GM21528 (cell line): ENCODE results near the gene DENND1B.

Experiments used
- ATAC-seq: cut with Tn5 transposase; IDR thresholded peaks from one replicate; pipeline ENCODE4 v1.9.1; 2021; ENCODE audit warnings: mild to moderate bottlenecking, moderate library complexity; ENCODE audit not compliant: unreplicated experiment, low FRiP score

The DENND1B gene

DNA sequence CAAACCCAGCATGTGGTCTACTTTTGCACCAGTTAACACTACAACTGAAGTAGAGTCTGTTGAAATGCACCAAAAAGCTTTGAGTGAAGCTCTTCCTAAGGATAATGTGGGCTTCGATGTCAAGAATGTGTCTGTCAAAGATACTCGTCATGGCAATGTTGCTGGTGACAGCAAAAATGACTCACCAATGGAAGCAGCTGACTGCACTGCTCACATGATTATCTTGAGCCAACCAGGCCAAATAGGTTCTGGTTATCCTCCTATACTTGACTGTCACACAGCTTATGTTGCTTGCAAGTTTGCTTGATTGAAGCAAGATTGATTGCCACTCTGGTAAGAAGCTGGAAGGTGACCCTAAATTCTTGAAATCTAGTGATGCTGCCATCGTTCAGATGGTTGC is 85.2 kb downstream of the DENND1B start:
- ATAC-seq: no peak

DNA sequence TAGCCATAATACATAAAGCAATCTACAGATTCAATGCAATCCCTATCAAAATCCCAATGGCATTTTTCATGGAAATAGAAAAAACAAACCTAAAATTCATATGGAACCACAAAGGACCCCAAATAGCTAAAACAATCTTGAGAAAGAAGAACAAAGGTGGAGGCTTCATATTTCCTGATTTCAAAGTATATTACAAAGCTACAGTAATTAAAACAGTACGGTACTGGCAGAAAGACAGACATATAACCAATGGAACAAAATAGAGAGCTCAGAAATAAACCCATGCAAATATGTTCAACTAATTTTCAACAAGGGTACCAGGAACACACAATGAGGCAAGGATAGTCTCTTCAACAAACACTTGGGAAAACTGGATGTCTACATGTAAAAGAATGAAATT is 87.0 kb downstream of the DENND1B start:
- ATAC-seq: no peak

DNA sequence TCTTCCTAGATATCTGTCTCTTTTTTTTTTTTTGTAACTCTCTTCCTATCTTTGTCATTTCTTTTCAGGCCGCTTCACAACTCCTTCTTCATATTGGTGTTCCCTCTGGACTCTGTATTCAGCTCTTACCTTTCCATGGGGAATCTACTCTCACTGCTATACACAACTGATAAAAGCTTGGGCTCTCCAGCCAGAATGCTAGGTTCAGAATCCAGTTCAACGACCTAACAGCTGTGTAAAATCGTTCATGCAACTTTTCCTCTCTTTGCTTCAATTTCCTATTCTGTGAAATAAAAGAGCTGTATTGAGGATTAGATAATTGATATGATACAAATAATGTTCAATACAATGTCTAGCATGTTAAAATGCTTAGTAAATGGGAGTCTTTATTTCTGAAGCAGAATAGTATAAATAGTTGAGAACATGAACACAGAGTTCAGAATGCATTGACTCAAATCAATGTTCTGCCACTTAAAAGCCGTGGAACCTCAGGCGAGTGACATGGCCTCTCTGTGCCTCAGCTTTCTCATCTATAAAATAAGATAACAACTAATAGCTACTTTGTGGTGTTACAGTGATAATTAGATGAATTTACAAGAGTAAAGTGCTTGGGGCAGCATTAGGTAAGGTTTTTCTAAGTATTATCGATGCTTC is 88.5 kb downstream of the DENND1B start:
- no peak for ATAC-seq

DNA sequence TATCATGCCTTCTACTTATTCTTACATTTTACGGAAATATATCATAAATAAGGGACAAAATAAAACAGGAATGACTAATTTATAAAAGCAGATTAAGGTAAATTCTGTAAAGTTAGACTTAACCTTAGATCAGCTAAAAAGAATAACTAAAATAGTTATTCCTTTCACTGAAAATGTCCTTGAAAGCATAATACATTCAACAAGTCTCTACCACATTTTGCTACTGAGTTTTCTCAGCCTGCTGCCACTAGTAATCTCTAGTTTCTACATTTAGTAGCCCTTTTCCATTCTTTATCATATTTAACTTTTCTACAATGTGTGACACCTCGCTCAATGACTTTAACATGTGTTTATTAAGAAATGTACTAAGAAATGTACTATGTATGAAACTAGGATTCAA is 89.0 kb downstream of the DENND1B start:
- no peak for ATAC-seq

DNA sequence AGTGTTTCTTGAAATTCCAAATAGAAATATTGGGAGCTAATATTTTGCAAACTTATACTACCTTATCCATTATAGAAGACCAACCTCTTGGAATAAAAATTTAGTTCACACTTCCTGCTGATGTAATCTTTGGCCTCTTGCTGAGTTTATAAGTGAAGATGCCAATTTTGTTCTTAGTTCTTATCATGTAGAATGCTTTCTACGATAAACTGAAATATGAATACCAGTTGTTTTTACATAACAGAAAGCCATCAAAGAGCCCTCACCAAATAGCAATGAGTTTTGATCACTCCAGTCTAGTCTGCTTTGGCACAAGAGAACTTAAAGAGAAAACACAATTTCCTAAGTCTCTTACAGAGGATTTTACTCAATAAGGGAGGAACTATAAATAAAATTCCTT is 89.5 kb downstream of the DENND1B start:
- no peak for ATAC-seq

DNA sequence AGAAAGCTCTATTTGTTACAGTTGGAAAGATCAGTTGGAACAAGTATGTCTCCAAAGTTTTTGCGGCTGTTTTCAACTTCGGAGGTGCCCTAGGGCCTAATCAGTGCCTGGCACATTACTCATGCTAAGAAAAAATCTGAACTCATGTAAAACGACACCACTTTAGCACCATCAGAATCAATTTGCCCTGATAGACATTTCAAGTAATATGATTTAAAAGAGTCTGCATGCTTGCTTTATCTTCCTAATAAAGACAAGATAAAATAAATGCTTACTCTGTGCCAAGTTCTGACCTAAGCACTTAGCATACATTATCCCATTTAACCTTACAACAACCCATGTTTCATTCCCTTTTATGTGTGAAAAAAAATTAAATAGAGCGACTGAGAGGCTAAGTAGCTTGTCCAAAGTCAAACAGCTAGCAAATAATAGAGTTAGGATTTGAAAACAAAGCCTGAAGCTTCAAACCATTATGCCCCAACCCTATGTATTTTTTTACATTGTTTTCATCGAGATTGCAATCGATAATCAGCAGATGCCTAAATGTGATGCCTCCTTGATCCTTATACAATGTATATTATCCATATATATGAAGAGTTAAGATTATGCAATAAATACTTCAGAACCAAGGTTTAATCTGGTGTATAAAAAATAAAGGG is 91.3 kb downstream of the DENND1B start:
- no peak for ATAC-seq

DNA sequence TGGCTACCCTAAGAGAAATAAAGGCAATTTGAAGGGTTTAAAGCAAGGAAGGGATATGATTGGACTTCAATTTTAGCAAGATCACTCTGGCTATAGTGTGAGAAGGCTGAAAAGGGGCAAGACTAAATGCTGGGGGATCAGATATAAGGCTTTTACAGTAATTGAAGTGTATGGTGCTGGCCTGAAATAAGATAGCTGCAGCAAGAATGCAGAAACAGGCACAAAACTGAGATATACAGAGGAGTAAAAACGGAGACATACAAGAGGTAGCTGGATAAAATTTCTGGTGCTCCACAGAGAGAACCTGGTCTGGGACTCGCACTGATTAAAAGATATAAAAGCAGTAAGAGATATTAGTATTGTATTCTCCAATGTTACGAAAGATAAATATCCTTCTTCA is 92.0 kb downstream of the DENND1B start:
- no peak for ATAC-seq

DNA sequence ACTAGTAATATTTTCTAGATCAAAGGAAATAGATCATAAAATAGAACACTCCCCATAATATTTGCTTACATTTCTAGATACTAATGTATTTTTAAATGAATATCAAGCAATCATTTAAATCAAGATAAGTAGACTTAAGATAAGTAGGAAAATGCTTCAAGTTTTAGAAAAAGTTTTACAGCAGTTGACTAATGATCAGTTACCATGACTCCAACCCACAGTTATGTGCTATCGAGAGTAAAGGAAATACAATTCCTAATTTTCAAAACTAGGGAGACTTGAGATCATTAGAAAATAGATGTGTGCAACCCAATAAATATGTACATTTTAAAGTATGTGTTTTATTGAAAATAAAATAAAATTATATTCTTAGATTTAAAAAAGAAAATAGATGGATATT is 95.0 kb downstream of the DENND1B start:
- ATAC-seq: no peak

DNA sequence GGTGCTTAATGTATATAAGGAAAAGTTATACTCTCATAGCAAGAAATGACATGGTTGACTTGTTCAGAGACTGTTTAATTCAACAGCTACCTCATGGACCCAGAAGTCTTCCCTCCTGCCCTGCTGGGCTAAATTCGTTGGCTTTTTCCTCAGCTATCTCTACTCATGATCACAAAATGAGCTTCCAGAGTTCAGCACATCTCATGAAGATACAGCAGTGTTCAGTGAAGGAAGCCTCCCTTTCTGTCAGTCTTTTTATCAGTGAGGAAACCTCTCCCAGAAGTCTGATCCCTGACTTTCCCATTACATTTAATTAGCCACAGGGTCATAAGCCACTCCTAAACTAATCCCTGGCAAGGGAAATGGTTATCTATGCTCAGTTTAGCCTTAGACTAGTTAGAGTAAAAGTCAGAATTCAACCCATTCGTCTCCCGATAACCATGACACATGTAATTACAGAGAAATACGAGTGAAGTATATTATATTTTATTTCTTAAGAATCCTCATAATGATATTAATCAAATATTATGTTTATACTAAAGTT is 97.5 kb downstream of the DENND1B start:
- ATAC-seq: no peak

DNA sequence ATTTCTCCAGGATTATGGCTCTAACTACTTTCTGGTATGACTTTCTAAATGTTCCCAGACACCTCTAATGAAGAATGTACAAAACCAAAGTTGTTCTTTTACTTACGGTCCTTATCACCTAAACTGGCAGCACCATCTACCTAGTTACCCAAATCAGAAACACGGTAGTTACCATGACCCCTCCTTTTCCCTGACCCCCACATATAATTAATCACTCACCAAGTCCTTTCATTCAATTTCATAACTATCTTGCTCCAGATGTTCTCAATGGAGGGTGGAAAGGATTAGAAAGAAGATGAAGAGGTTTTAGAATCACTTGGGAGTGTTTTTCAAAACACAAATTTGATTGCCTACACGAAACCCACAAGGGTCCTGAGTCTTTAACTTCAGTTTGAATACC is 98.0 kb downstream of the DENND1B start:
- no peak for ATAC-seq

DNA sequence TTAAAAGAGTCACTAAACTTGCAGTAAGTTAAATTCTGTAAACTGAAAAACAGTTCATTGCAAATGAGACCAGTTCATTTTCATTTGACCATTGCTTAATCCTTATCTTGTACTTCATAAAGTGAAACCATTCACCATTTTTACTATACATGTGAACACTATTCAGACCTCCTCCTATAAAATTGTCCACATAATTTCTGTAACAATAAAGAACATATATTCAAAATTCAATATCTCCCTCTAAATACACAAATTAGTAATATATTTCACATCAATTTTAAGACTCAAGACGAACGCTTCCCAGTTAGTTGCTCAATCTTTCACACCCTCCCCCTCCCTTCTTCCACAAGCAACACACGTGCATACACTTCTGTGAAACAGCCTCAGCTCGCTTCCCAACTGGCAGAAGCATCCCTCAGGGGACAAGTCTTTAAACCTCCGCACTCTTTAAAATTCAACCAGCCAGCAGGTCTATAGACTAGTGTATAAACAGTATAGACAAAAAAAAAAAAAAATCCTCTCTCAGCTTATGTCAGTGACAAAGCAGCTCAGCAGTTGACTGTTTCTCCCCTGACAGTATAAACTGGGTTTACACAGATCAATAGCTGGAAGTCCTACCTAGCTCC is 99.6 kb downstream of the DENND1B start:
- ATAC-seq: no peak

DNA sequence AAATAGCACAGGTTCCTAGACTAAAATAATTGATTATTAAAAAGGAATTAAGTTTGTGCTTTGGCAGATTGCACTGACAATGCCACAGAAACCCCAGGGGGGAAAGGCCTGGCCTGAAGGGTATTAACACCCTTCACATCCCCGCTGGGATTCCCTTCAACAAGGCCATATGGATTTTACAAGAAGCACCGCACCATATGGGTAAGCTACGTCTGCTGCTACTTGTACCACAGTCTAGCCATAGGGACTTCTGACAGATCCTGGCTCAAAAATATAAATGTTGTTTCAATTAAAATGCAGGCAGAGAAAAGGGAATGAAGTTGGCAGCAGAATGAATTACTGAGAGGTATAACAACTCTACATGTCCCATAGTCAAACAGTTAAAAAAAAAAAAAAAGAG is 101.0 kb downstream of the DENND1B start:
- no peak for ATAC-seq

DNA sequence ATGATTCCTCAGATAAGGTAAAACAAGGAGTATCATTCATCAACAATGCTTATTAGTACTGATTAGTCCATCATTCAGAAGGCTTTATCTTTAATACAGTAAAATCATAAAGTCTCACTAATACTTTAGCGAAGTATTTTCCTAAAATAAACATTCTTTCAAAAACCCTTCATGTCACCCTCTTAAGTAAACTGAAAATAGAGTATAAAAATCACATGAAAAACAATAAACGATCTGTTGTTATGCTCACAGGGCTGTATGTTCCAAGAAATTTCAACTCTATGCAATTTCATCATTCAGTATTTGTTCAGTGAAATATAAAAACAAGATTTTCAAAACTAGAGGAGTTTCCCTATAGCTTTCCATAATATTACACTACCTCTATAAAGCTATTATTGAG is 102.0 kb downstream of the DENND1B start:
- no peak for ATAC-seq

DNA sequence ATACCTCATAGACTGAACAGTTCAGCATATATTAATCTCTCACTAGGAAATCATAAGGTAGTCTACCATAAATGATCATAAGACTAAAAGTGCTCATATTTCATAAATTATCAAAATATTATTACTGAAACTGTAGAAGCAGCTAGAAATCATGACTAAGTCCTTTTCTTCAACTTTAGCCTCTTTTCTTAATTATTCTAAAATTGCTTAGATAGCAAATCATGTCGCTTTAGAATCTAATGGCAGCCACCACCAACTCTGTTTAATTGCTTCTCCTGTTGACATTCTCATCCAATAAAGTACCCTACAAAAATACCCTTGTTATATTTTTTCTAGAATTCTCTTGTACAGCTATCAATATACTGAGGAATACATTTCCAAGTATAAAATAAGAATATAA is 102.9 kb downstream of the DENND1B start:
- no peak for ATAC-seq

DNA sequence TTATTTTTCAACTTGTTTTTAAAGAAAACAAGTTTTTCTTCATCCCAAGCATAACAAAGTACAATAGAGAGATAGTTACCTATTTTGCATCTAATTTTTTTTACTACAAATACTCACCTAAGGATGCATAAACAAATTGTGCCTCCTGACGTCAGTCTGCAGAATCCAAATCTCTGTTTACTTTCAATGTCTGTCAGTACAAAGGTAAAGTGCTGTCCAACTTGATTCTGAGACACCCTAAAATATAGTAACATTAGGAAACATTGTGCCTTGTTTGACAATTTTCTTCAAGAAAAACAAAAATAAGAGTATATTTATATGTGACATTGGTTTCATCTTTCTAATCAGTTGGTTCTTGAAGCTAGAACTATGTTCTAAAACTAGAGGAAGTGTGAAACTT is 103.4 kb downstream of the DENND1B start:
- ATAC-seq: no peak

DNA sequence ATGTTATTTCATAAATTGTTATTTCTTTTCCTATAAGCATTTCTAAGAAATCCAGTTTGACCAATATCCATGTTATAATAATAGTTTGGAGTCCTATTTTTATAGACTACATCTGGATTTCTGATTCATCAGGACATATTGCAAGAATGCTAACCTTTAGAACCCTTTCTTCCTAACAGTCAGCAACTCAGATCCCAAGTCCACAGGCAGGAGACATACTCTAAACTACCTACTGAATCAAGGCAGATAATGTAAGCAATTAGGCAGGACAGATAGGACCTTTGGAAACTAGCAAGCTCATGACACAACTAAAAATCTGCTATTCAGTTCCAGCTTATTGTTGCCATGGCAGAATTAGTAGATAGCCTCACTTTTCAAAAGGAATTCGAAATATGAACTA is 104.1 kb downstream of the DENND1B start:
- no peak for ATAC-seq

DNA sequence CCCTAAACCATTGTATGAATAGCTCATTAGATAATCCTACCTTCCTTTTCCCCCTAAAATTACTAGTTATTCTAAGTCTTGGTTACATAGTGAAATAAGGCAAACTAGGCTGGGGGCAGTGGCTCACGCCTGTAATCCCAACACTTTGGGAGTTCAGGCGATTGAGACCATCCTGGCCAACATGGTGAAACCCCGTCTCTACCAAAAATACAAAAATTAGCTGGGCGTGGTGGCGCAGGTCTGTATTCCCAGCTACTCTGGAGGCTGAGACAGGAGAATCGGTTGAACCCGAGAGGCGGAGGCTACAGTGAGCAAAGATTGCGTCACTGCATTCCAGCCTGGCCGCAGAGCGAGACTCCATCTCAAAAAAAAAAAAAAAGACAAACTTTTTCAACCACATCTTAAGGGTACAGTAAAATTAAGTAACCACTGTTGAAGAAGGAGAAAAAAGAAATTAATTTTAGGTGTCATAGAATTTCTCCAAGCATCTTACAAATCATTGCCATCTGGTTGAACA is 108.5 kb downstream of the DENND1B start:
- no peak for ATAC-seq

DNA sequence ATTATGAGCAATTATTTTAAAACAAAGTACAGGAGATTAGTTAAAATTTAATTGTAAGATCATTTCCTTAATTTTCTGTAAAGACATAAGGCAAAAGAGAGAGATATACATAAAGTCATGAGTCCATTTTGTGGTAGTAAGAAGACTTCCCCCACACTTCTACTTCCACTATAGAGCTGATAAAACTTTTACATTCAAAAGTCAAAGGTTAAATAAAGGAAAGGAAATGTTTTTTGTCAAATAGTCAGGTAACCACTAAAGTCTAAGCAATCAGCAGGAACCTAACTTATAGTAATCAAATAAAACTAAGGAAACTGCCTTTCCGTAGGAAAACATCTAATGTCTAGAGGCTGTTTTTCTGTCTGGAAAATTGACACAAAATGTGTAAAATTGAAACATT is 110.9 kb downstream of the DENND1B start:
- ATAC-seq: no peak

DNA sequence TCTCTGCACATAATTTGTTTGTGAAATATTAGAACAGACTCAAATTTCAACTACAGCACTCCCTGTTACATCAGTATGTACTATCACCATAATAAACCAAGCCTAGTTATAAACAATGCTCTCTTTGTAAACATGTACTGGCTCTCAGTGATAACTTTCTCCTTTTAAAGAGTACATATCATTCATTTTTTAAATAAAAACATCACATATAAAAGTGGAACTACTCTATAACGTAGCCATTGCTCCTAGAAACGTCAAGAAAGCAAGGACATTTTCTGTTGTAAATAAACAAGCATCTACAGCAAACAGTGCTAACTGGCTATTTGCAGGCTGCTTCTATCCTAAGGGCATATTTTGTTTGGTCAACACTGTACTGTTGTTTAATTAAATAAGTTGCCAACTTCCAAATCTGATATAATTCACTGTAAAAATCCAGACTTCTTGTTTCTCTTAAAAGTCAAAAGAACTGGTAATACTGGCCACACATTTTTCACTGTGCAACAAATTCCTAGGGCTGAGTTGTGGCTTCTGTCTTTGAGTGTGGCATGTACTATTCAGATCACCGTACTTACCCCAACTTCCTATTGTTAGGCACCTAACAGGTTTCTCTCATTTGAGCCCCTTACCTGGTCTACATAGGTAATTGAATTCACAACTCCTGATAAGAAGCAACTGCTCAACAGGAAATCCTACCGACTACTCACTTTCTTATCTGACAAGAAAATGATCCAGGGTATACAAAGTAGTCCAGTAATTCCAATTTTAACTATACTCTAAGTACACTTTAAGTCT is 111.9 kb downstream of the DENND1B start:
- ATAC-seq: no peak

DNA sequence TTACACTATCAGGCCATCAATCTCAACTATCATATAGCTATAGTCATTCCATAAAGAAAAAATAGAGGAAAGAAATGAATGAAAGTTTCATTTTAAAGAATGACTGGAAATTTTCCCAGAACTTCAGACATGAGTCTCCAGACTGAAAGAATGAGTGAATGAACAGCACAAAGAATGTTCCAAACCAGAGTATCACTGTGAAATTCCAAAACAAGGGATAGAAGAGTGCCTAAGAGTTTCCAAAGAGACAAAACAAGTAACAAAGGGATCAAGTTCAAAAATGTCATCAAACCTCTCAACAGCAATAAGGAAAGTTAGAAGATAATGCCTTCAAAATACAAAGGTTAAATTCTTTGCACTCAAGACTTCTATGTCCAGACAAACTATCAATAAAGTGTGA is 114.9 kb downstream of the DENND1B start:
- ATAC-seq: no peak

DNA sequence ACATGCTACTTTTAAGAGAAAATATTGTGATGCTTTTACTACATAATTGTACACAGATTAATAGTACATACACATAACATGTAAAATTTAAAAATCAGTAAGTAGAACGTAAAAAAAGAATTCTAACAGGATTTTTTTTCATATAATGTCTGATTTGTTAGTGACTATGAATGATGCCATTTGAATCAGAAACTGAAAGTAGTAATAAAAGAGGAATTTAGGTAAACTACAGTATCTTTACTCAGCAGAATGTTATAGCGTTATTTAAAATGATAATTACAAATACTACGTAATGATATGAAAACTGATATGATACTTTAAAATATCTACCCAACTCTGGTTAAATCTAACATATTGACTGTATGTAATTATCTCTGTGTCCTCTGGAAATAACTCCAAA is 116.1 kb downstream of the DENND1B start:
- ATAC-seq: no peak
